HG02610 (cell line): Measurements from ENCODE around the gene SPATA7.

Experiments used
- ATAC-seq: cut with Tn5 transposase; IDR thresholded peaks from one replicate; pipeline ENCODE4 v1.9.1; 2021; ENCODE audit warnings: mild to moderate bottlenecking, moderate library complexity; ENCODE audit not compliant: unreplicated experiment

SPATA7 gene

GRCh38 chr14:88411039-88411438, 25.6 kb downstream of the SPATA7 start:
- no peak for ATAC-seq

- no peak for ATAC-seq
Observed at GRCh38 chr14:88417594-88417993, 32.1 kb downstream of the SPATA7 start.

GRCh38 chr14:88420187-88420586, 34.7 kb downstream of the SPATA7 start:
- no peak for ATAC-seq

GRCh38 chr14:88421286-88421685, 35.8 kb downstream of the SPATA7 start:
- ATAC-seq: no peak

- ATAC-seq: no peak
Observed at GRCh38 chr14:88422047-88422446, 36.6 kb downstream of the SPATA7 start.

GRCh38 chr14:88422919-88423650, 37.6 kb downstream of the SPATA7 start:
- ATAC-seq: no peak

GRCh38 chr14:88424573-88424972, 39.1 kb downstream of the SPATA7 start:
- ATAC-seq: no peak

- ATAC-seq: no peak
Observed at GRCh38 chr14:88426271-88426670, 40.8 kb downstream of the SPATA7 start.

GRCh38 chr14:88430976-88431375, 45.5 kb downstream of the SPATA7 start:
- ATAC-seq: no peak

- ATAC-seq: no peak
Observed at GRCh38 chr14:88437658-88438057, 52.2 kb downstream of the SPATA7 start.

- ATAC-seq: no peak
Observed at GRCh38 chr14:88439088-88439487, 53.6 kb downstream of the SPATA7 start.

- no peak for ATAC-seq
Observed at GRCh38 chr14:88452231-88452630, 66.8 kb downstream of the SPATA7 start.

GRCh38 chr14:88454886-88455285, 69.4 kb downstream of the SPATA7 start:
- ATAC-seq: no peak

- no peak for ATAC-seq
Observed at GRCh38 chr14:88463318-88463717, 77.9 kb downstream of the SPATA7 start.

GRCh38 chr14:88468406-88468805, 82.9 kb downstream of the SPATA7 start:
- ATAC-seq: no peak

- ATAC-seq: no peak
Observed at GRCh38 chr14:88470542-88471440, 85.3 kb downstream of the SPATA7 start.

- no peak for ATAC-seq
Observed at GRCh38 chr14:88473791-88474190, 88.3 kb downstream of the SPATA7 start.

- ATAC-seq: no peak
Observed at GRCh38 chr14:88476214-88476774, 90.8 kb downstream of the SPATA7 start.

- no peak for ATAC-seq
Observed at GRCh38 chr14:88476825-88477224, 91.4 kb downstream of the SPATA7 start.

GRCh38 chr14:88477513-88478250, 92.2 kb downstream of the SPATA7 start:
- no peak for ATAC-seq

GRCh38 chr14:88478931-88479330, 93.5 kb downstream of the SPATA7 start:
- ATAC-seq: no peak
